ENCODE results near the gene HNRNPR. TPM values are rescaled to one million over a fixed set of nuclear protein-coding genes. Genes with fewer than 3 reads are reported as not detected.

HNRNPR gene
- total RNA-seq, 2 experiments from 2014 or later: 190 to 210 TPM

GRCh38 chr1:23352096-23352695 is 8.1 kb upstream of the HNRNPR start:
- CTCF ChIA-PET: interaction anchor here (1.2 kb wide), 1 partner anchor 10 kb away, joined by 4 read pairs; no protein-coding TSS in a partner anchor
- H3K9me3 Mint-ChIP-seq (ENCODE audit: low read depth): peaks cover 1% of the 10 kb centered on the region

GRCh38 chr1:23345920-23346319 is 1.8 kb upstream of the HNRNPR start:
- H3K4me1 Mint-ChIP-seq: peaks cover 19% of the 10 kb centered on the region
- no peaks in the 10 kb centered on the region for H3K27me3 Mint-ChIP-seq
- intact Hi-C loops (cut with DNase I, micrococcal nuclease): loop anchor here in 1 of 2 experiments (10.0 kb wide), 2 partner anchors 1291 to 1299 kb away; partner anchors contain the start of genes CDC42 and SRRM1
- no peak overlapping the region for H3K27ac Mint-ChIP-seq
- H3K9me3 Mint-ChIP-seq (ENCODE audit: low read depth): no peaks in the 10 kb centered on the region
- H3K36me3 Mint-ChIP-seq (ENCODE audit: low read depth): peaks cover 21% of the 10 kb centered on the region
- CTCF ChIA-PET: no interaction called here
- DNase-seq: no peak
- no peak for ATAC-seq
- POLR2A ChIA-PET: interaction anchor here (0.6 kb wide), 1 partner anchor 784 kb away, joined by 3 read pairs; no protein-coding TSS in a partner anchor
- H3K4me3 Mint-ChIP-seq: no peak overlapping the region

More at GRCh38 chr1:23352096-23352695, 8.1 kb upstream of the HNRNPR start:
- Mint-ChIP-seq H3K36me3 (ENCODE audit: low read depth) (no peaks in the 10 kb centered on the region), H3K4me3 (no peak overlapping the region), H3K27ac (no peak overlapping the region), H3K27me3 (no peaks in the 10 kb centered on the region), H3K4me1 (peaks cover 4% of the 10 kb centered on the region)
- intact Hi-C loops (cut with DNase I, micrococcal nuclease): no loop called here
- DNase-seq: no peak
- POLR2A ChIA-PET: interaction anchor here (0.8 kb wide), 1 partner anchor 9 kb away, joined by 4 read pairs; no protein-coding TSS in a partner anchor
- ATAC-seq: no peak

- no peak for DNase-seq
- Mint-ChIP-seq H3K4me1 (peaks cover 28% of the 10 kb centered on the region), H3K36me3 (ENCODE audit: low read depth) (peaks cover 25% of the 10 kb centered on the region), H3K27me3 (no peaks in the 10 kb centered on the region), H3K27ac (peak overlapping the region; percentile 95), H3K4me3 (peak overlapping the region; percentile 85), H3K9me3 (ENCODE audit: low read depth) (no peaks in the 10 kb centered on the region)
- ChIA-PET CTCF (interaction anchor here (0.6 to 1.7 kb wide), 6 partner anchors 9 to 190 kb away, joined by 3 to 10 read pairs (median 4); no protein-coding TSS in a partner anchor), POLR2A (interaction anchor here (0.6 to 1.7 kb wide), 6 partner anchors 12 to 347 kb away, joined by 3 to 47 read pairs (median 12); partner anchors contain the start of genes RPL11 and ZNF436)
- intact Hi-C loops (cut with DNase I, micrococcal nuclease): loop anchor here (1.0 to 10.0 kb wide), 11 partner anchors 23 to 1320 kb away; partner anchors contain the start of genes ASAP3 (in 1 of the 2), CDC42 (in 1 of the 2), E2F2 (in 1 of the 2) and GALE (in 1 of the 2)
- peak; percentile 2 for ATAC-seq
Measured at GRCh38 chr1:23344987-23345472, 946 bp upstream of the HNRNPR start.

GRCh38 chr1:23343221-23344110 is 618 bp downstream of the HNRNPR start:
- Mint-ChIP-seq H3K4me1 (peaks cover 42% of the 10 kb centered on the region), H3K4me3 (peak overlapping the region; percentile 85), H3K27me3 (no peaks in the 10 kb centered on the region), H3K27ac (peak overlapping the region; percentile 96), H3K9me3 (ENCODE audit: low read depth) (no peaks in the 10 kb centered on the region), H3K36me3 (ENCODE audit: low read depth) (peaks cover 34% of the 10 kb centered on the region)
- ATAC-seq (peak; percentile 18), DNase-seq (peak; percentile 80)
- POLR2A ChIA-PET: interaction anchor here (0.5 to 1.7 kb wide), 13 partner anchors 9 to 1621 kb away, joined by 3 to 47 read pairs (median 5); partner anchors contain the start of genes RPL11 and ZNF436
- CTCF ChIA-PET: interaction anchor here (1.1 to 1.7 kb wide), 2 partner anchors 25 to 60 kb away, joined by 8 to 10 read pairs; no protein-coding TSS in a partner anchor
- intact Hi-C loops (cut with DNase I, micrococcal nuclease): loop anchor here (1.0 to 10.0 kb wide), 13 partner anchors 25 to 1318 kb away; partner anchors contain the start of genes ASAP3 (in 1 of the 2), CDC42 (in 1 of the 2), E2F2 (in 1 of the 2) and GALE (in 1 of the 2)

GRCh38 chr1:23341931-23342692 is 2.0 kb downstream of the HNRNPR start:
- peak overlapping the region; percentile 83 for H3K27ac Mint-ChIP-seq
- no peak for ATAC-seq
- peaks cover 44% of the 10 kb centered on the region for H3K36me3 Mint-ChIP-seq (ENCODE audit: low read depth)
- intact Hi-C loops (cut with DNase I, micrococcal nuclease): loop anchor here (2.0 to 10.0 kb wide), 4 partner anchors 63 to 1303 kb away; partner anchors contain the start of genes CDC42 (in 1 of the 2) and SRRM1 (in 1 of the 2)
- peaks cover 54% of the 10 kb centered on the region for H3K4me1 Mint-ChIP-seq
- no peaks in the 10 kb centered on the region for H3K9me3 Mint-ChIP-seq (ENCODE audit: low read depth)
- peak overlapping the region; percentile 85 for H3K4me3 Mint-ChIP-seq
- no peak for DNase-seq
- no peaks in the 10 kb centered on the region for H3K27me3 Mint-ChIP-seq
- ChIA-PET CTCF (interaction anchor here (0.5 to 3.9 kb wide), 5 partner anchors 13 to 401 kb away, joined by 3 to 19 read pairs (median 3); partner anchors contain the start of gene ELOA), POLR2A (interaction anchor here (0.5 to 2.0 kb wide), 3 partner anchors 17 to 279 kb away, joined by 3 to 8 read pairs (median 5); no protein-coding TSS in a partner anchor)

GRCh38 chr1:23339632-23340031 is 4.5 kb downstream of the HNRNPR start:
- POLR2A ChIA-PET: interaction anchor here (0.6 kb wide), 1 partner anchor 156 kb away, joined by 3 read pairs; no protein-coding TSS in a partner anchor
- H3K27ac Mint-ChIP-seq: peak overlapping the region; percentile 55

GRCh38 chr1:23337869-23338268 is 6.2 kb downstream of the HNRNPR start:
- Mint-ChIP-seq H3K4me1 (peaks cover 59% of the 10 kb centered on the region), H3K9me3 (ENCODE audit: low read depth) (no peaks in the 10 kb centered on the region), H3K4me3 (no peak overlapping the region), H3K27me3 (no peaks in the 10 kb centered on the region), H3K27ac (peak overlapping the region; percentile 21), H3K36me3 (ENCODE audit: low read depth) (peaks cover 67% of the 10 kb centered on the region)
- POLR2A ChIA-PET: no interaction called here
- intact Hi-C loops (cut with DNase I, micrococcal nuclease): no loop called here
- ATAC-seq: no peak
- CTCF ChIA-PET: interaction anchor here (0.5 to 2.3 kb wide), 4 partner anchors 8 to 158 kb away, joined by 3 to 6 read pairs (median 3); no protein-coding TSS in a partner anchor
- no peak for DNase-seq

More at GRCh38 chr1:23339632-23340031, 4.5 kb downstream of the HNRNPR start:
- DNase-seq (no peak), ATAC-seq (no peak)
- peaks cover 54% of the 10 kb centered on the region for H3K4me1 Mint-ChIP-seq
- H3K4me3 Mint-ChIP-seq: peak overlapping the region; percentile 85
- CTCF ChIA-PET: interaction anchor here (0.6 to 3.9 kb wide), 5 partner anchors 15 to 557 kb away, joined by 3 to 19 read pairs (median 3); no protein-coding TSS in a partner anchor
- peaks cover 58% of the 10 kb centered on the region for H3K36me3 Mint-ChIP-seq (ENCODE audit: low read depth)
- no peaks in the 10 kb centered on the region for H3K9me3 Mint-ChIP-seq (ENCODE audit: low read depth)
- intact Hi-C loops (cut with DNase I, micrococcal nuclease): loop anchor here in 1 of 2 experiments (5.0 to 10.0 kb wide), 3 partner anchors 278 to 1305 kb away; partner anchors contain the start of genes CDC42 and SRRM1
- H3K27me3 Mint-ChIP-seq: no peaks in the 10 kb centered on the region

- ChIA-PET CTCF (interaction anchor here (0.9 kb wide), 1 partner anchor 306 kb away, joined by 5 read pairs; no protein-coding TSS in a partner anchor), POLR2A (no interaction called here)
- DNase-seq (no peak), ATAC-seq (no peak)
- intact Hi-C loops (cut with DNase I, micrococcal nuclease): no loop called here
- H3K9me3 Mint-ChIP-seq (ENCODE audit: low read depth): no peaks in the 10 kb centered on the region
- no peak overlapping the region for H3K27ac Mint-ChIP-seq
- H3K4me3 Mint-ChIP-seq: no peak overlapping the region
- H3K27me3 Mint-ChIP-seq: no peaks in the 10 kb centered on the region
- H3K36me3 Mint-ChIP-seq (ENCODE audit: low read depth): peaks cover 72% of the 10 kb centered on the region
- peaks cover 41% of the 10 kb centered on the region for H3K4me1 Mint-ChIP-seq
Measured at GRCh38 chr1:23331713-23332112, 12.4 kb downstream of the HNRNPR start.

GRCh38 chr1:23330846-23331245 is 13.2 kb downstream of the HNRNPR start:
- intact Hi-C loops (cut with DNase I, micrococcal nuclease): no loop called here
- ATAC-seq: no peak
- peaks cover 42% of the 10 kb centered on the region for H3K4me1 Mint-ChIP-seq
- H3K4me3 Mint-ChIP-seq: no peak overlapping the region
- H3K36me3 Mint-ChIP-seq (ENCODE audit: low read depth): peaks cover 74% of the 10 kb centered on the region
- H3K27me3 Mint-ChIP-seq: no peaks in the 10 kb centered on the region
- POLR2A ChIA-PET: no interaction called here
- H3K9me3 Mint-ChIP-seq (ENCODE audit: low read depth): no peaks in the 10 kb centered on the region
- CTCF ChIA-PET: interaction anchor here (0.9 to 1.3 kb wide), 2 partner anchors 8 to 306 kb away, joined by 3 to 5 read pairs; no protein-coding TSS in a partner anchor
- H3K27ac Mint-ChIP-seq: peak overlapping the region; percentile 42
- DNase-seq: no peak

- H3K36me3 Mint-ChIP-seq (ENCODE audit: low read depth): peaks cover 61% of the 10 kb centered on the region
- ChIA-PET CTCF (no interaction called here), POLR2A (interaction anchor here (0.6 to 0.7 kb wide), 2 partner anchors 16 to 17 kb away, joined by 5 to 7 read pairs; no protein-coding TSS in a partner anchor)
- no peaks in the 10 kb centered on the region for H3K9me3 Mint-ChIP-seq (ENCODE audit: low read depth)
- H3K4me3 Mint-ChIP-seq: no peak overlapping the region
- ATAC-seq: no peak
- no peak for DNase-seq
- intact Hi-C loops (cut with DNase I, micrococcal nuclease): no loop called here
- H3K4me1 Mint-ChIP-seq: peaks cover 34% of the 10 kb centered on the region
- no peak overlapping the region for H3K27ac Mint-ChIP-seq
- no peaks in the 10 kb centered on the region for H3K27me3 Mint-ChIP-seq
Measured at GRCh38 chr1:23325393-23325792, 18.7 kb downstream of the HNRNPR start.
